K562 (cell line): ENCODE data around the gene FKBP8. TPM values are rescaled to one million over a fixed set of nuclear protein-coding genes. Genes with fewer than 3 reads are reported as not detected.

Experiments used
- CEBPZ ChIP-seq: fragments of 150-350 bp; IDR thresholded peaks from 2 replicates; pipeline ENCODE4 v1.6.1; 2014; ENCODE audit warnings: low read depth, mild to moderate bottlenecking, low read length, borderline replicate concordance
- CREB3 ChIP-seq: fragments of 450-650 bp; conservative IDR thresholded peaks from 2 replicates; pipeline ENCODE4 v1.6.1; 2016; ENCODE audit warnings: missing genetic modification characterization, low read depth, mild to moderate bottlenecking, missing compliant biosample characterization, moderate library complexity
- CREM ChIP-seq: IDR thresholded peaks from 2 replicates; pipeline ENCODE4 v1.6.1; 2014; ENCODE audit warnings: antibody characterized with exemption, low read depth
- DMBX1 ChIP-seq: fragments of 250-450 bp; sonication (Bioruptor Pico); IDR thresholded peaks from 2 replicates; pipeline ENCODE4 v1.8.0; 2022; ENCODE audit warnings: inconsistent platforms, mild to moderate bottlenecking, moderate library complexity, borderline replicate concordance
- DNMT1 ChIP-seq: fragments of 450-650 bp; IDR thresholded peaks from 2 replicates; pipeline ENCODE4 v1.6.1; 2016; ENCODE audit warnings: antibody characterized with exemption, mild to moderate bottlenecking
- E2F6 ChIP-seq, 2 experiments: IDR thresholded peaks; 2 replicates each; pipeline ENCODE4 v1.6.1; 2011; ENCODE audit warnings: borderline replicate concordance in 1 of 2, control low read depth in 1 of 2, low read depth in 1 of 2, low read length in 1 of 2, mild to moderate bottlenecking in 1 of 2, mixed read lengths in 1 of 2, moderate library complexity in 1 of 2; ENCODE audit not compliant: insufficient read depth in 1 of 2, insufficient read length in 1 of 2, poor library complexity in 1 of 2, severe bottlenecking in 1 of 2; ENCODE audit errors: extremely low read depth in 1 of 2
- ERF ChIP-seq: fragments of 450-650 bp; formaldehyde crosslinking; IDR thresholded peaks from 2 replicates; pipeline ENCODE4 v1.4.0; 2020; ENCODE audit warnings: mild to moderate bottlenecking, mixed read lengths
- FOXJ3 ChIP-seq: sonication (generic); formaldehyde crosslinking; IDR thresholded peaks from 2 replicates; pipeline ENCODE4 v1.4.0; 2020; ENCODE audit warnings: mild to moderate bottlenecking, missing genetic modification reagents
- IFI16 ChIP-seq: fragments of 250-450 bp; sonication (Bioruptor Pico); IDR thresholded peaks from 2 replicates; pipeline ENCODE4 v2.1.2; 2022; ENCODE audit warnings: mild to moderate bottlenecking, inconsistent platforms
- IRF9 ChIP-seq: fragments of 450-650 bp; IDR thresholded peaks from 2 replicates; pipeline ENCODE4 v1.6.1; 2016; ENCODE audit warnings: missing biosample characterization, missing genetic modification characterization
- KDM5B ChIP-seq: fragments of 200-600 bp; sonication (generic); IDR thresholded peaks from 2 replicates; pipeline ENCODE4 v1.6.1; 2012; ENCODE audit warnings: low read depth, mild to moderate bottlenecking, moderate library complexity, low read length, control low read depth, inconsistent platforms; ENCODE audit not compliant: insufficient replicate concordance
- PCBP1 ChIP-seq: fragments of 200-400 bp; formaldehyde crosslinking; IDR thresholded peaks from 2 replicates; pipeline ENCODE4 v1.6.1; 2018; ENCODE audit warnings: mild to moderate bottlenecking, low read depth, low read length; ENCODE audit not compliant: poor library complexity, severe bottlenecking
- PHB ChIP-seq: fragments of 250-450 bp; sonication (Bioruptor Pico); IDR thresholded peaks from 2 replicates; pipeline ENCODE4 v1.5.0; 2021
- RBM25 ChIP-seq: fragments of 200-400 bp; formaldehyde crosslinking; IDR thresholded peaks from 2 replicates; pipeline ENCODE4 v1.6.1; 2018; ENCODE audit warnings: low read length, low read depth, moderate library complexity; ENCODE audit not compliant: severe bottlenecking
- RBM39 ChIP-seq: fragments of 200-400 bp; formaldehyde crosslinking; optimal IDR thresholded peaks from 2 replicates; pipeline ENCODE3; 2018; ENCODE audit warnings: low read depth, low read length
- SP2 ChIP-seq: IDR thresholded peaks from 2 replicates; pipeline ENCODE4 v1.6.1; 2011; ENCODE audit warnings: mild to moderate bottlenecking, low read depth, low read length, moderate library complexity; ENCODE audit not compliant: poor library complexity, severe bottlenecking; ENCODE audit errors: extremely low read depth
- ZBTB17 ChIP-seq: fragments of 450-650 bp; formaldehyde crosslinking; IDR thresholded peaks from 2 replicates; pipeline ENCODE4 v1.4.0; 2020; ENCODE audit warnings: mild to moderate bottlenecking
- ZBTB7A ChIP-seq: IDR thresholded peaks from 2 replicates; pipeline ENCODE4 v1.6.1; 2011; ENCODE audit warnings: low read depth, mild to moderate bottlenecking, low read length, moderate library complexity, borderline replicate concordance; ENCODE audit not compliant: control insufficient read depth
- ZNF133 ChIP-seq: fragments of 250-450 bp; sonication (Bioruptor Pico); IDR thresholded peaks from 2 replicates; pipeline ENCODE4 v1.4.0; 2020; ENCODE audit warnings: mild to moderate bottlenecking
- ZNF197 ChIP-seq: fragments of 200-800 bp; sonication (Bioruptor generic); IDR thresholded peaks from 2 replicates; pipeline ENCODE4 v1.6.1; 2016; ENCODE audit warnings: low read depth, missing genetic modification characterization, missing compliant biosample characterization
- polyA plus RNA-seq, 8 experiments: library from polyadenylated mRNA; depleted of rRNA in 4 of 8; stranded (reverse) in 5 of 8; unstranded in 3 of 8; fragments of >200 nt; fragmentation: Nextera tagmentation in 2 of 8; fragmentation: Illumina TruSeq in 1 of 8; extraction: Ambion mirVana in 2 of 8; extraction: Trizol in 1 of 8; gene quantifications; 2 replicates each; pipeline versions ENCODE4 v1.2.1 to v1.2.3, GENCODE V29; 2011 to 2014; ENCODE audit warnings: inconsistent platforms in 1 of 8, missing spikeins in 1 of 8
- total RNA-seq, 7 experiments: library from RNA; depleted of rRNA in 6 of 7; stranded (reverse); fragments of >200 nt in 6 of 7; fragmentation: Illumina TruSeq in 2 of 7; extraction: Trizol in 2 of 7; gene quantifications; 2 replicates each; pipeline versions ENCODE4 v1.2.1 to v1.2.3, GENCODE V29; 2011 to 2021; ENCODE audit warnings: low replicate concordance in 1 of 7

Gene FKBP8
- total and polyA plus RNA-seq, 9 of the 15 experiments (the other 6 are each of a cell fraction or from before 2014, with no cell fraction given), result 0.46 to 236 (median 104) TPM

DNA sequence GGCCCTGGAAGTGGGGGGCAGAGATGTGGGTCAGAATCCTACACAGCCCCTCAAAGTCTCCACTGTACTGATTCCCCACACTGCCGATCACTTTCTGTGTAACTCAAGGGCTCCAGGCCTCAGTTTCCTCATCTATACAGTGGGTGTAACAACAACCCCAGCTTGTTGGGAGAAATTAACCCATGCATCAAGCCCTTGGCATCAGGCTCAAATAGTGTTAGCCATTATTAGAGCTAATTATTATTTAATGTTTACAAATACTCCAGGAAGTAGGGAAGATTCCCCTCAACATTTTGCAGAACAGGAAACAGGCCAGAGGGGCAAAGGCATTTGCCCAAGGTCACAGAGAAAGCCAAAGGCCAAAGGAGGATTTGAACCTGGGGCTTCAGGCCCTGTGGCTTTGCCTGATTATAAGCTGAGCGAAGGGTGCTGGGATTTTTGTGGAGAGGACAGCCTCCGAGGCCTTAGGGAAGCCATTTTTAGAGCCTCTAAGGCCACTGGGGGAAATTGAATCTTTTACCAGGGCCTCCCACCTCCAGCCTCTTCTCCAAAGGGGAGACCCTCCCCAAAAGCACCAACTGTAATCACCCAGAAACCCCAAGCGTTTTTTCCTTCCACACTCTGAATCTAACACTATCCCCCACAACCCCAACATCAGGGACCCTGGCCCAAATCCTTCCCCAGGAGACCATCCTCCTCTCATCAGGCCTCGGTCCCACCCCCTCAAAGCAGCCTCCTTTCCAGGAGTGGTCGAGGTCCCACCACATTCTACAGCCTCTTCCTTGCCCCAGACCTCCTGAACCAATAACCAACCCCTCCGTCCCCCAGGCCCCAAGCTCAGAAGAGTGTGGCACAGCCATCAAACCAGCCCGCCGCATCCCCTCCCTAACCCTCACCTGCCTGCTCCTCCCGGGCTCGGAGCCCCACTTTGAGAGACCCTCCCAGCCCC lies 1.1 kb downstream of the FKBP8 start (continued):
- TF ChIP-seq PCBP1, result no peak
- TF ChIP-seq ZNF133, result no peak
- no peak for TF ChIP-seq ERF (CRISPR knock-in tag)
- no peak for TF ChIP-seq ZNF197 (CRISPR knock-in tag)
- TF ChIP-seq CREB3 (tag), result no peak
- no peak for TF ChIP-seq CEBPZ
- TF ChIP-seq FOXJ3 (CRISPR knock-in tag), result no peak
- TF ChIP-seq RBM25, result peak; percentile 50
- TF ChIP-seq RBM39, result no peak
- no peak for TF ChIP-seq DNMT1
- TF ChIP-seq CREM, result no peak
- TF ChIP-seq SP2, result no peak
- no peak for TF ChIP-seq KDM5B
- no peak for TF ChIP-seq E2F6 (IDR thresholded peaks at IDR 0.05; ENCODE audit: borderline replicate concordance in 1 of 2, extremely low read depth in 1 of 2, insufficient read depth in 1 of 2, insufficient read length in 1 of 2, low read depth in 1 of 2, low read length in 1 of 2, poor library complexity in 1 of 2, severe bottlenecking in 1 of 2)
- TF ChIP-seq IRF9 (tag), result no peak
- peak; percentile 51; the same call in 1 of the 2 replicates for TF ChIP-seq ZBTB7A
- TF ChIP-seq DMBX1, result peak; percentile 37; the same call in 1 of the 2 replicates
- TF ChIP-seq PHB (CRISPR knock-in tag), result no peak
- TF ChIP-seq ZBTB17 (CRISPR knock-in tag), result 0 out of 2 replicates have a peak, but pooled peaks have one; percentile 22
- TF ChIP-seq IFI16 (CRISPR knock-in tag), result no peak
